Heart right ventricle (tissue), 16 donors: Measurements from ENCODE around the gene CNNM2. TPM values are rescaled to one million over a fixed set of nuclear protein-coding genes. Genes with fewer than 3 reads are reported as not detected.
A peak's percentile ranks its signal among the peaks of the same experiment; 100 is the strongest.

Experiments used
- ATAC-seq, 8 donors: fragments of 200-7000 bp; cut with Tn5 transposase; one replicate each; pipeline ENCODE4 v1.9.1; 2020; ENCODE audit warnings: mild to moderate bottlenecking in 8 of 8, moderate library complexity in 8 of 8, moderate number of reproducible peaks in 1 of 8
- DNase-seq, 2 donors: peaks; one replicate each; pipeline ENCODE4 v3.0.0-alpha.2; 2020
- H3K27ac ChIP-seq, 10 donors: fragments of 200-600 bp; sonication (generic) in 2 of 10; one replicate each; pipeline versions ENCODE4 v1.5.0 to v1.8.0; 2020 to 2022; ENCODE audit warnings: mild to moderate bottlenecking in 3 of 10
- H3K27me3 ChIP-seq, 7 donors: fragments of 200-600 bp; one replicate each; pipeline ENCODE4 v1.8.0; 2021 to 2022; ENCODE audit warnings: mild to moderate bottlenecking in 2 of 7
- H3K36me3 ChIP-seq, 9 donors: fragments of 200-600 bp; sonication (generic) in 1 of 9; one replicate each; pipeline versions ENCODE4 v1.5.0 to v1.8.0; 2020 to 2022; ENCODE audit warnings: mild to moderate bottlenecking in 2 of 9
- H3K4me1 ChIP-seq, 9 donors: fragments of 200-600 bp; sonication (generic) in 1 of 9; one replicate each; pipeline versions ENCODE4 v1.5.0 to v1.8.0; 2020 to 2022; ENCODE audit warnings: mild to moderate bottlenecking in 4 of 9
- H3K4me3 ChIP-seq, 10 donors: fragments of 200-600 bp; sonication (generic) in 2 of 10; one replicate each; pipeline versions ENCODE4 v1.5.0 to v1.8.0; 2020 to 2022; ENCODE audit warnings: mild to moderate bottlenecking in 7 of 10, moderate library complexity in 2 of 10
- H3K9me3 ChIP-seq, 11 donors: fragments of 200-600 bp in 10 of 11; sonication (generic) in 2 of 11; one replicate each; pipeline versions ENCODE4 v1.5.0 to v1.8.0; 2013 to 2022; ENCODE audit warnings: mild to moderate bottlenecking in 2 of 11, control low read depth in 1 of 11, moderate library complexity in 1 of 11
- CTCF ChIP-seq, 9 donors: fragments of 200-600 bp; sonication (generic) in 2 of 9; IDR thresholded peaks; one replicate each; pipeline versions ENCODE4 v1.5.0 to v1.8.0; 2021 to 2022; ENCODE audit warnings: antibody characterized with exemption in 9 of 9, mild to moderate bottlenecking in 5 of 9, moderate library complexity in 1 of 9
- WGBS, 2 donors: extraction: QIAGEN DNeasy Blood & Tissue Kit; methylation state at CpG; one replicate each; pipeline ENCODE4 v1.1.7; 2013; ENCODE audit warnings: inconsistent platforms in 1 of 2; 5-methylcytosine and 5-hydroxymethylcytosine counted together
- intact Hi-C, 10 donors: fragments of 100-400 bp; cut with DNase I; formaldehyde crosslinking; loops; one replicate each; pipeline versions ENCODE4 v1.11.1 to v1.14.2; 2022
- polyA plus RNA-seq, 2 donors: library from polyadenylated mRNA; stranded (reverse); fragments of 200-250 nt; gene quantifications; one replicate each; pipeline ENCODE4 v1.2.3, GENCODE V29; 2013
- total RNA-seq, 10 donors: library from RNA; stranded (reverse); fragmentation: NEBNext Ultra II Directional in 3 of 10; extraction: Animal tissue kit (Norgen Biotek cat#: 25700) in 3 of 10; gene quantifications; one replicate each; pipeline versions ENCODE4 v1.2.1 to v1.2.4, GENCODE V29; 2021 to 2023
- donor health status: Arrhythmogenic right ventricular cardiomyopathy.
- donor health status: ischemic (EF 13 %, LVEDD 7.1; RV severe dilation, severe dysfunction).
- donor health status: healthy with polysubstance abuse.
- donor health status: DM: no; HTN: yes; CAD: no.
- donor health status: DM: no; HTN: no; CAD: no.
- donor health status: ischemic (EF 25% LVEDD 6.9; RV normal size, moderate dysfunction).
- donor health status: ischemic (EF 25% LVEDD 5.7; RV mildly dilated, moderate dysfunction).
- donor health status: healthy.
- donor health status: DM: yes; HTN: yes; CAD: no.
- donor health status: Ischemic cardiomyopathy.
- donor health status: ischemic (EF 35%, LVEDD 5.7; RV mildly dilated, moderate dysfunction).
- donor health status: nonischemic (EF 11% LVEDD 7.7; RV severe dilation, severe dysfunction).
- donor health status: DM: yes; HTN: yes; CAD: no.
- donor health status: PGD.
- donor health status: ischemic (EF 29% LVEDD 5.4; RV normal size, mild dysfunction).
- donor health status: nonischemic (EF 23%, LVEDD 6.1; RV moderate dilation, normal function).

CNNM2 gene
- total and polyA plus RNA-seq, 12 donors = 1.3 to 5.3 (median 3.9) TPM

- ATAC-seq (no peak), DNase-seq (no peak)
- Histone ChIP-seq H3K4me3 (no peak overlapping the region), H3K4me1 (peaks cover 14 to 66% (median 37%) of the 10 kb centered on the region in 9 donors), H3K9me3 (no peaks in the 10 kb centered on the region), H3K27me3 (no peaks in the 10 kb centered on the region), H3K36me3 (peaks cover 0 to 12% (median 0%) of the 10 kb centered on the region in 9 donors), H3K27ac (no peak overlapping the region)
- intact Hi-C loops = loop anchor here in 2 of 10 donors (5.0 kb wide), 2 partner anchors 32 to 127 kb away; no protein-coding TSS in a partner anchor
- WGBS, 2 donors = 93 to 97% methylated on average over 6 of the region's 6 CpGs
- no peak for TF ChIP-seq CTCF (IDR thresholded peaks at IDR 0.05)
Observed at GRCh38 chr10:103114876-103115275, 196.8 kb downstream of the CNNM2 start.

- DNase-seq (no peak), ATAC-seq (no peak)
- intact Hi-C loops = no loop called here
- H3K27me3 ChIP-seq = no peaks in the 10 kb centered on the region
- no peaks in the 10 kb centered on the region for H3K9me3 ChIP-seq
- H3K4me1 ChIP-seq = peaks cover 7 to 64% (median 36%) of the 10 kb centered on the region in 9 donors
- no peak for TF ChIP-seq CTCF (IDR thresholded peaks at IDR 0.05)
- no peak overlapping the region for H3K4me3 ChIP-seq
- H3K27ac ChIP-seq = no peak overlapping the region
- H3K36me3 ChIP-seq = peaks cover 0 to 12% (median 0%) of the 10 kb centered on the region in 9 donors
- WGBS, 2 donors = 93 to 94% methylated on average over 2 of the region's 2 CpGs
Observed at GRCh38 chr10:103117247-103117646, 199.2 kb downstream of the CNNM2 start.

- peaks cover 0 to 6% (median 0%) of the 10 kb centered on the region in 9 donors for H3K36me3 ChIP-seq
- DNase-seq (no peak), ATAC-seq (no peak)
- H3K4me1 ChIP-seq = peaks cover 8 to 84% (median 41%) of the 10 kb centered on the region in 9 donors
- H3K9me3 ChIP-seq = no peaks in the 10 kb centered on the region
- TF ChIP-seq CTCF (IDR thresholded peaks at IDR 0.05) = no peak
- intact Hi-C loops = no loop called here
- no peaks in the 10 kb centered on the region for H3K27me3 ChIP-seq
- no peak overlapping the region for H3K4me3 ChIP-seq
- H3K27ac ChIP-seq = peak overlapping the region in 1 of 10 donors; percentile 49
- 72 to 78% methylated on average over 2 of the region's 2 CpGs for WGBS, 2 donors
Observed at GRCh38 chr10:103120546-103120945, 202.5 kb downstream of the CNNM2 start.

GRCh38 chr10:103120977-103121735, 203.1 kb downstream of the CNNM2 start:
- Histone ChIP-seq H3K36me3 (peaks cover 0 to 11% (median 0%) of the 10 kb centered on the region in 9 donors), H3K4me3 (no peak overlapping the region), H3K9me3 (no peaks in the 10 kb centered on the region), H3K27ac (peak overlapping the region in 6 of 10 donors; percentile 2 to 57 (median 40)), H3K4me1 (peaks cover 11 to 86% (median 46%) of the 10 kb centered on the region in 9 donors), H3K27me3 (no peaks in the 10 kb centered on the region)
- ATAC-seq = peak in 3 of 8 donors; percentile 29 to 64 (median 63)
- WGBS, 2 donors = 16 to 23% methylated on average over 2 of the region's 2 CpGs
- intact Hi-C loops = no loop called here
- no peak for DNase-seq
- no peak for TF ChIP-seq CTCF (IDR thresholded peaks at IDR 0.05)
